Left ventricle myocardium superior (tissue), 1 donor: ENCODE data around the gene ZMPSTE24. TPM values are rescaled to one million over a fixed set of nuclear protein-coding genes. Genes with fewer than 3 reads are reported as not detected.
A peak's percentile ranks its signal among the peaks of the same experiment; 100 is the strongest.
"Not testable (repeated sequence)": the region's sequence is repeated elsewhere in the genome, so short reads cannot be mapped to it uniquely, and the experiment has no call there.

Source experiments
- ATAC-seq: fragments of 200-7000 bp; cut with Tn5 transposase; one replicate; pipeline ENCODE4 v1.9.1; 2020; ENCODE audit warnings: mild to moderate bottlenecking, moderate library complexity
- DNase-seq: peaks from one replicate; pipeline ENCODE4 v3.0.0-alpha.2; 2020
- intact Hi-C: fragments of 100-400 bp; cut with micrococcal nuclease; formaldehyde crosslinking; loops from one replicate; pipeline ENCODE4 v1.11.0; 2022
- total RNA-seq: library from RNA; stranded (reverse); fragmentation: NEBNext Ultra II Directional; extraction: Animal tissue kit (Norgen Biotek cat#: 25700); gene quantifications from one replicate; pipeline ENCODE4 v1.2.1, GENCODE V29; 2021
- donor health status: DM: no; HTN: yes; CAD: no; lungs with severe emphysema.

Gene ZMPSTE24
- total RNA-seq, 1 donor from 2014 or later, result 33.5 TPM

DNA sequence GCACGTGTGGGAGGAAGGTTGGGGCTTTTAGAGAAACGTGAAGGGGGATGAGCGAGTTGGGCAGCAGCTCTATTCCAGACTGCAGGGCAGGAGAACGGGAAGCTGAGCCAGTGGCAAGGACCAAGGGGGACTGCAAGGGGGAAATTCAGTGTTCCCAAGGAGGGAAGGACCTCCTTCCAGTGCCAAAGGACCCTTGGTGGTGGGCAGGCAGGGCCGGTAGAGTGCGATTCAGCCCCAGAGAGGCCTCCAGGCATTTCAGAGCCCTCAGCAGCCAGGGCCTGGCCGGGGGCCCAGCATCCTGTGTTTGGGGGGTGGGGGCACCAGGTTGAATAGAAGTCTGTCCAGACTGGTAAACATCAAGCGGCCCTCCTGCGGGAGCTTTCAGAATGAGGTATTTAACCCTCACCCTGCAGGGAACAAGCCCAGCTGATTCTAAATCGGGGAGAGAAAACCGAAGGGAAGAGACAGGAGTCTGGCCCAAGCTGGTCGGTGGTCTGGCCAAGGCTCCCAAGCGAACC lies 56.7 kb downstream of the ZMPSTE24 start:
- no peak for ATAC-seq
- DNase-seq, result no peak
- intact Hi-C loops, result no loop called here

DNA sequence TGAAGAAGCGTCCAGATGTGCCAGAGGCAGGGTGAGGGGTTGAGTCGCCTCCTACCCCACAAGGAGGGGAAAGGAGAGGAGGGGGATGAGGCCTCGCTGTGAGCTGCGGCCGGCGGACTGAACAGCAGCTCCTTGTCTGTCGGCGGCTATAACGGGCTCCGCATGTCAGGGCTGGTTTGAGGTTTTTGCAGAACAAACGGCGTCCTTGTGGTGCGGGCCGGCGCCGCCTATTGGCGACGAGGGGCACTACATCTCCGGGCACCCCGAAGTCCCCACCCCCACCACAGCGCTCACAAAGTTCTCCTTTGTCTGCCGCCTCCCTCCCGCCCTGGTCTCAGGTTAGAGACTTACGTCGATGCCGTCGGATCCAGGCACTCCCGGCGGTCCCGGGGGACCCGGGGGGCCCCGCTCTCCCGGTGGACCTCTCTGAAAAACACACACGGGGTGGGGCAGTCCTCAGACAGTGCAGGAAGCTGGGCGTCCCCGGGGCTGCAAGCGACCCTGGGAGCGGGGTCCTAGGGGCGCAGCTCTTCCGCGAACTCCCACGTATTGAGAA lies 57.3 kb downstream of the ZMPSTE24 start:
- intact Hi-C loops, result no loop called here
- peak; percentile 84 for DNase-seq
- peak; percentile 92 for ATAC-seq

DNA sequence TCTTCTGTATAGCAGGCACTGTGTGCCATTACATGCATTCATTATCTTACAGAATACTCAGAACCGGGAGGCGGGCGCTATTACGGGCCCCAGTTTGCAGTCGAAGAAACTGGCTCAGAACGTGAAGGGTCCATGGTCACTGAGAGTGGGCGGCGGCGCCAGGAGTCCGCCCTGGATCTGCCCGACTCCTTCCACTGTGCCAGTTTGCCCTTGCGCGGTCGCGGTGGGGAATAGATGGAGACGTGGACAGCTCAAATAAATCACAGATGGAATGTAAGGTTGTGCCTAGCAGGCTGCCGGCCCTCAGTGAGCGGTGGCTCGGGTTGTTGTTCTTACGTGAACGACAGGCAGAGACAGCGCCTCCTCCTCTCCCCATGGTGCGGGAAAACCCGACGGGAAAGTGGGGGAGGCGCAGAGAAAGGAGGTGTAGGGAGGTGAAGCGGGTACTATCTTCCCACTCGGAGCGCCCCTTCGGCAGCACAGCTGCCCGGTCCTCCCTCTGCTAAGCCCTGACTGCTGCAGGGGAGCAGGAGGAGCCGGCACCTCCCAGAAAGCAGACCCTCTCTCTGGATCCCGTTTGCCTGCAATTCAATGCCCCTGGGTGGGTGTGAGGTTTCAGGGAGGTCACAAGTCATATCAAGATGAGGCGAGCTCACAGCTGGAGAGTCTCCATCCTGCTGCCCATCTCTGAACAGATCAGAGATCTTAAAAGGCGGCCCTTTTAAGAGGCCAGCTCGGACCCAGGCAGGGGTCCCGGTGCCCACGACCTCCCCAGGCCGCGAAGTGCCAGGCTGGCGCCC lies 58.0 kb downstream of the ZMPSTE24 start:
- ATAC-seq (peak; percentile 30), DNase-seq (no peak)
- intact Hi-C loops, result no loop called here

DNA sequence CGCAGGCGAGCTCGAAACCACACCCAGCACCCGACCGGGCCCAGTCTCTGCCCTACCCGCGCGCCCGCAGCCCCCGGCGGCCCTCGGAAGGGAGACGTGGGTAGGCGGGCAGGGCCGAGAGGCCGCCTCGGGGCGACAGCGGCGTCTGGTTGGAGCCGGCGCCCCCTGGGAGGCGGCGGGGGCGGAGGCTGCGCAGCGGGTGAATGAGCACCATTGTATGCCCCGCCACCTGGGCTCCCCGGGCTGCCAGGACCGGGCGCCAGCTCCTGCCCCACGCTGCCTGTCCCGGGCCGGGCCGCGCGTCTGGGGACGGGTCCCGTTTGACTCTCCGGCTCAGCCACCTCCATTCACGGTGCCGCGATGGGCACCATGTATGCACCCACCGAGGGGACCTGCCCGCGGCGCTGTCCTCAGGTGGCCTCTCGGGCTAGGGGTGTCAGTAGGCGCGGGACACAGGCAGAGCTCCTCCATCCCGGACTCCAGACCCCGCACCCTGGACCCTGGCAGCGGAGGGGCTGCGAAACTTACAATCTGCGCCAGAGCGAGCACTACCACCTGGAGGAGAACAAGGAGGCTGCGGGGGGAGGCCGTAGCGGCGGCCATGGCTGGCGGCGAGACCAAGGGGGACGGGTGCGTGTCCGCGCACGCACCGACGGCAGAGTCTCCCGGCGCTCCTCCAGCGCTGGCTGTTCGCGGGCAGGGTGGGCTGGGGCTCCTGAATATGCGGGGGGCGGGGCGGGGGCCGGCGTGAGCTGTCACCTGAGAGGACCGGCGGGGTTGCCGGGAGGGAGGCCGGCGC lies 58.8 kb downstream of the ZMPSTE24 start, which contains the start of gene COL9A2:
Gene COL9A2 (minus strand): TSS at position 692 of the 799 bp plus-strand sequence. CDS start 89 bp downstream, at position 603.
- ATAC-seq (peak; percentile 62), DNase-seq (peak; percentile 60)
- intact Hi-C loops, result no loop called here

DNA sequence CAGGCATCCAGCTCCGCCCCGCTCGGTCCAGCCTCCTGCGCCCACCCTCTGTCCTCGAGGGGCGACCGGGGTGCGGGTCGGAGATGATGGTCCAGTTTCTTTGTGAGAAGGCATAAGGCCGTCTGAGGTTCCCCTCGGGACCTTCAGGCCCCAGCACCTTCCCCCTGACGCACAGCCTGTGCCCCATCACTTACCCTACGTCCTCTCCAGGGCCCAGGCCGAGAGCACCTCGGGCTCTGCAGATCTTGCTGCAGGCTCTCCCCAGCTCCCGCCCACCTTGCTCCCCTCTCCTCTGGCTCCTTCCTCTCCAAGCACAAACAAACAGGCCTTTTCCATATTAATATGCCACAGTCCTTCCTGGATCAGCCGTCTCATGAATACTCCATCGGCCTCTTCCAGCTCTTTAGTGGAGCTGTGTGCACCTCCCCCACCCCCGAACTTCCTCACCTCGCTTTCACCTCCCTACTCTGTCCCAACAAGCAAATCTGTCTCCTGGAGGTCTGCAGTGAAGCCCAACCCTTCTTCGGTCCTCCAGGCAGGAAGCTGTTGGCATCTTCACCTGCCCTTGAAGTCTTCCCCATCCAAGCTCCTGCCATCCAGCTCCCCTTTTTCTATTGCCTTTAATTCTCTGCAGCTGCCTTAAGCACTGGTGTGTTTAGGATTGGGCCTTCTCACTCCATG lies 59.5 kb downstream of the ZMPSTE24 start:
- intact Hi-C loops, result no loop called here
- DNase-seq (no peak), ATAC-seq (no peak)

DNA sequence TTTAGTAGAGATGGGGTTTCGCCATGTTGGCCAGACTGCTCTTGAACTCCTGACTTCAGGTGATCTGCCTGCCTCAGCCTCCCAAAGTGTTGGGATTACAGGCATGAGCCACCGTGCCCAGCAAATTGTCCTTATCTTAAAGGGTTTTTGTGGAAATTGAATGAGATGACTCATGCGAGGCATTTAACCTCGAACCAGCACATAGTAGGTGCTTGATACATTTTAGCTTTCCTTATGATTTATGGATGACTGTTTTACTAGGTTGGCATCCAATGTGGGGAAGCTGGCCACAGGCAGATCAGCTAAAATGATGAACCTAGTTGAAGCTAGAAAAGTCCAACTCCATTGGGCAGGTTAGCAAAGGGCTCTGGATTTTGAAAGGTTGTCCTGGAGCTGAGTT lies 60.4 kb downstream of the ZMPSTE24 start:
- ATAC-seq (no peak), DNase-seq (no peak)
- intact Hi-C loops, result no loop called here

DNA sequence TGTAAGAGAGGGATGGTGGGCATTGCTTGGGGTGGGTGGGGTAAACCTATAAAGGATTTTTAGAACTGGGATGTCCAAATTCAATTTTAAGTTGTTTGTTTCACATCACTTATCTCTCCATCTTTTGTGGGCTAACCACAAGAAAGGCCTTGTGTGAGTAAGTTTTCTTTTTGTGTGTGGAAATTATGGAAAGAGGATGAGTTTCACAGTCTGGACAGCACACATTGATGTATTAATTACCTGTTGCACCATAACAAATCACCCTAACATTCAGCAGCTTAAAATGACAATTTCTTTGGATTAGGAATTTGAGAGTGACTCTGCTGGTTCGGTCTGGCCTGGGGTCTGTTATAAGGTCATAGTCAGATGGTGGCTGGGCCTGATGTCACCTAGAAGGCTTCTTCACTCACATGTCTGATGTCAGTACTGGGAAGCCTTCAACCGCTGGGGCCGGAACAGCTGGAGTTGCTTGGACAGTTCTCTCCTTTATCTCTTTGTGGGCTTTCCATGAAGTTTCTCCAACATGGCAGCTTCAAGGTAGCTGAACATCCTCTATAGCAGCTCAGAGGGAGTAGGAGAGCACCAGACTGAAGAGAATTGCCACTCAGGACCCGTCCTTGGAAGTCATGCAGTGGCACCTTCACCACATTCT lies 61.1 kb downstream of the ZMPSTE24 start:
- DNase-seq (no peak), ATAC-seq (no peak)
- intact Hi-C loops, result no loop called here

DNA sequence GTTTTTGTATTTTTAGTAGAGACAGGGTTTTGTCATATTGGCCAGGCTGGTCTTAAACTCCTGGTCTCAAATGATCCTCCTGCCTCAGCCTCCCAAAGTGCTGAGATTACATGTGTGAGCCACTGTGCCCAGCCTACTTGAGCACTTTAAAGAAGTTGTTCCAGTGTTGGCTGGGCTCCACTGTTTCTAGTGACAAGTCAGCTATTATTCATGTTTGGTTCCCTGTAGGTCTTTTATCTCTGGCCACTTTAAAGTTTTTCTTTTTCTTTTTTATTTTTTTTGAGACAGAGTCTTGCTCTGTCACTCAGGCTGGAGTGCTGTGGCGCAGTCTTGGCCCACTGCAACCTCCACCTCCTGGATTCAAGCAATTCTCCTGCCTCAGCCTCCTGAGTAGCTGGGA lies 73.4 kb downstream of the ZMPSTE24 start:
- intact Hi-C loops, result not testable (repeated sequence)

DNA sequence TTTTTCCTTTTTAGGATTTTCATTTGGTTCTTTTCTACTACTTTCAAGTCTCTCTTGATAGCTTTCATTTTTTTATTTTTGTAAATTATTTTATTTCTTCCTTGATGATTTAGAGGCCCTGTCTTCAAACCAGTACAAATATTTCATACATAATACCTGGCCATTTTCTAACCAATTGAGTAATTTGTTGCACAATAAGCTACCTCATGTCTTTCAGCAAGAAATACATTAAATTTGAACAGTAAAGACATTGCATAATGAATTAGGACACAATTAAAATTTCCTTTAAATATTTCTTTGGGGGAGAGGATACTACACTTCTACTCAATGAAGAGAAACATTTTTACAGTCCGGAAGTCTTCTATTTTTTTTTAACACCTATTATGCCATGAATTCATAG lies 74.7 kb downstream of the ZMPSTE24 start:
- intact Hi-C loops, result no loop called here
- no peak for ATAC-seq

More for the DNA sequence above, 73.4 kb downstream of the ZMPSTE24 start:
- not testable (repeated sequence) for DNase-seq, ATAC-seq

DNA sequence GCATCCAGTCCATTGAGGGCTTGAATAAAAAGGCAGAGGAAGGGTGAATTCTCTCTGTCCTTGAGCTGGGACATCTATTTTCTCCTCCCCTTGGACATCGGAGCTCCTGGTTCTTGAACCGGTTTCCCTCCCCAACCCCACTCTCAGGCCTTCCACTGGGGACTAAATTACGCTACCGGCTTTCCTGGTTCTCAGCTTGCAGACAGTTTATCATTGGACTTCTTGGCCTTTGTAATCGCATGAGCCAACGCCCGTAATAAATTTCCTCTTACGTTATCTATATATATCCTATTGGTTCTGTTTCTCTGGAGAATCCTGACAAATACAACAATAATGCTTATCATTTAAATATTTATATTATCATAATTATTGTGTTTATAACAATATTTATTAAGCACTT lies 79.4 kb downstream of the ZMPSTE24 start:
- ATAC-seq (no peak), DNase-seq (no peak)
- intact Hi-C loops, result loop anchor here (5.0 kb wide), 1 partner anchor 190 kb away; no protein-coding TSS in a partner anchor

More for the DNA sequence above, 74.7 kb downstream of the ZMPSTE24 start:
- DNase-seq, result no peak

DNA sequence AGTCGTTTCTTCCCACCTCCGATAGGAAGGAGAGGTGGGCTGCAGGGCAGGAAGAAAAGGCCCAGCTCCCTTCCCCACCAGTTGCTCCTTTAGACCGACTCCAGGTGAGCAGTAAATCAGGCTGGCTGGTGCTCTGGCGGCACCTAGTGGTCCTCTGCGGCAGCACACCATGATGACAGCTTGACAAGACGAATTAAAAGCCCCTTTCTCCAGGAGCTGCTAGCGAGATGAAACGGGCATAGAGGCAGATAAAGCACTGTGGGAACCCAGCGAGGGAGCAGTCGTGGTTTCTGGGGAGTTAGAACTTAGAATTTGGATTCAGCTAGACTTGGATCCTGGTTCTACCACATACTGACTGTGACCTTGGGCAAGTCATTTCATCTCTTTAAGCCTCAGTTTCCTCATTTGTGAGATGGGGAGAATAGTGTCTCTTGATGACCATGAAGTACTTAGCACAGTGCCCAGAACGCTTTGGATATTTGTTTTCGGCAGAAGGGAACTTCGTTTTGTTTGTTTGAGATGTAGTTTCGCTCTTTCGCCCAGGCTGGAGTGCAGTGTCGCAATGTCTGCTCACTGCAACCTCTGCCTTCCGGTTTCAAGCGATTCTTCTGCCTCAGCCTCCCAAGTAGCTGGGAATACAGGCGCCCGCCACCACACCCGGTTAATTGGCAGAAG lies 80.8 kb downstream of the ZMPSTE24 start:
- ATAC-seq (peak; percentile 87), DNase-seq (peak; percentile 87)
- intact Hi-C loops, result loop anchor here (5.0 kb wide), 1 partner anchor 192 kb away; no protein-coding TSS in a partner anchor

DNA sequence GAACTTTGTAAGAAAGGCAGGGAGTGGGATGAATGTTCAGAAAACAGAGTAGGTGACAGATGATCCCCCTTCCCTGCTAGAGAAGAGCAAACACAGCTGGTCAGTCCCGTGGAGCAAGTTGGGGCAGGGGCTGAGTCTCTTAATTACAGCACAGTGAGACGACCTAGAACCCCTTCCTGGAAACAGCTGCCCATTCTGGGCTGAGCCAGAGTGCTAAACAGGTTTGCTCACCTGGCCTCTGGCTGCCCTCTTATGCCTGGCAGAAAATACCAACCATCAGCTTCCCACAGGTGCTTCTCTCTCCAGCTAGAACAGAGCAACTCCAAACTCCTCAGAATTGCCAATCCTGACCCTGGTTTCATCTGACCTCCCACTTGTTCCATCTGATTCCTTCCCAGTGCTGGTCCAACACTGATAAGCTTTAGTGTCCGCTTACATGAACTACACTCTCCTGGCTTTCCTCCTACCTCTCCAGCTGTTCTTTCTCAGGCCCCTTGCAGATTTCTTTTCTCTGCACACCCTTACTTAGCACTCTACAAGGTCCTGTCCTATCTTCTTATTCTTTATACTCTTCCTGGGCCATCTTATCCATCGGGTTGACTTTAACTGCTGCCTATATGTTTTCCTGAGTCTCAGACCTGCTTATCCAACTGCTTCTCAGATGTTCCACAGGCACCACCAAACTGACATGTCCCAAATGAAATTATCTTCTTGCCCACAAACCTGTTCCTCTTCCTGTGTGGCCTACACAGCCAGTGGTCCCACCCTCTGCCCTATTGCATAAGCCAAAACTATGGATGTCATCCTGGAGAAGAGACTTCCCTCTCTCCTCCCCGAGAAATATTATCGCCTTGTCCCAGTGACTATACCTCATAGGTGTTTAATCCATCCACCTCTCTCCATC lies 81.6 kb downstream of the ZMPSTE24 start:
- peak; percentile 51 for ATAC-seq
- intact Hi-C loops, result loop anchor here (5.0 to 10.0 kb wide), 2 partner anchors 65 to 192 kb away; no protein-coding TSS in a partner anchor
- DNase-seq, result no peak

DNA sequence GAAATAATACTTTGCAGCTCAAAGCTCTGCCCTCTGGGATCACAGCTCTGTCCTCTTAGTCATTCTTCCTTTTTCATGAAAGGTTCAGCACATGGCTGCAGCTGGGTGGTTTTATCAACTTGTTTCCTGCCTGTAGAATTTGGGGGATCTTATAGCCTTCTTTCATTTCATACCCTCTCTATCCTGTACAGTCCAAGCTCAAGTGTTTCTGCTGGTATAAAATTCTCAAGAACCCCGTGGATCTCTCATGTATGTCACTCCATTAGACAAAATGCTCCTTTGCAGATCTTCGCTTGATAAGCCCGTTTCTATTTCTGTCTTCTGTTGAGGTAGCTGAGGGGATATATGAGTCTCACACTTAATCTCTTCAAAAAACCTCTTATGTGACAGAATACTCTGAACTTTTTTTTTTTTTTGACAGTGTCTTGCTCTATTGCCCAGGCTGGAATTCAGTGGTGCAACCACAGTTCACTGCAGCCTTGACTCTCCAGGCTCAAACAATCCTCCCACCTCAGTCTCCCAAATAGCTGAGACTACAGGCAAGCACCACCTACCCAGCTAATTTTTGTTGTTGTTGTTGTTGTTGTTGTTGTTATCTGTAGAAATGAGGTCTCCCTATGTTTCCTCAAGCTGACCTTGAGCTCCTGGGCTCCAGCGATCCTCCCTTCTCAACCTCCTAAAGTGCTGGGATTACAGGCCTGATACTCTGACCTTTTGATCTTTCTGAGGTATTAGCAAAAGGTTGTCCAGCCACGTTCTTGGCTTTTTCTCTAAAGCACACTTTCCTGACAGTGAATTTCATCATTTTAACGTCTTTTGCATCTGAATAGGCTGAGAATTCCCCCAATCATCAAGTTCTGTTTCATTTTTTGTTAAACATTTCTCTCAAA lies 83.7 kb downstream of the ZMPSTE24 start:
- DNase-seq (no peak), ATAC-seq (no peak)
- intact Hi-C loops, result loop anchor here (10.0 kb wide), 1 partner anchor 63 kb away; no protein-coding TSS in a partner anchor

DNA sequence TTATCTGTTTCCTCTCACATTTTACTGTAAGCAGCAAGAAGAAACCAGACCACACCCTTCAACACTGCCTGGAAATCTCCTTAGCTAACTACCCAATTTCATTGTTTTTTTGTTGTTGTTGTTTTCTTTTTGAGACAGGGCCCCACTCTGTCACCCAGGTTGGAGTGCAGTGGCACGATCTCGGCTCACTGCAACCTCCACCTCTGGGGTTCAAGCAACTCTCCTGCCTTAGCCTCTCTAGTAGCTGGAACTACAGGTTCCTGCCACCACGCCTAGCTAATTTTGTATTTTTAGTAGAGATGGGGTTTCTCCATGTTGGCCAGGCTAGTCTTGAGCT lies 84.3 kb downstream of the ZMPSTE24 start:
- not testable (repeated sequence) for ATAC-seq, DNase-seq
- intact Hi-C loops, result loop anchor here (10.0 kb wide), 1 partner anchor 62 kb away; no protein-coding TSS in a partner anchor
